H9 (cell line): ENCODE data around the gene PARD6B. TPM values are rescaled to one million over a fixed set of nuclear protein-coding genes. Genes with fewer than 3 reads are reported as not detected.
A peak's percentile ranks its signal among the peaks of the same experiment; 100 is the strongest.

Experiments
- DNase-seq: peaks from one replicate; pipeline ENCODE4 v3.0.0-alpha.2; 2017
- H2AFZ ChIP-seq: one replicate; pipeline ENCODE4 v1.6.1; 2013; ENCODE audit warnings: mild to moderate bottlenecking, low read length, control low read depth, moderate library complexity
- H2AK5ac ChIP-seq: 2 replicates; pipeline ENCODE4 v1.6.1; 2013; ENCODE audit warnings: low read length, control low read depth, mixed read lengths; ENCODE audit not compliant: insufficient read length
- H2BK120ac ChIP-seq: one replicate; pipeline ENCODE4 v1.6.1; 2013; ENCODE audit warnings: low read depth, mild to moderate bottlenecking, low read length, control low read depth, inconsistent platforms; ENCODE audit not compliant: poor library complexity, severe bottlenecking
- H2BK12ac ChIP-seq: 2 replicates; pipeline ENCODE4 v1.6.1; 2013; ENCODE audit warnings: low read length, control low read depth, mixed read lengths, low read depth; ENCODE audit not compliant: insufficient read length
- H2BK15ac ChIP-seq: 2 replicates; pipeline ENCODE4 v1.6.1; 2013; ENCODE audit warnings: low read depth, low read length, control low read depth
- H2BK20ac ChIP-seq: one replicate; pipeline ENCODE4 v1.6.1; 2013; ENCODE audit warnings: low read depth, mild to moderate bottlenecking, low read length, control low read depth, inconsistent platforms; ENCODE audit not compliant: poor library complexity, severe bottlenecking
- H2BK5ac ChIP-seq: 2 replicates; pipeline ENCODE4 v1.6.1; 2013; ENCODE audit warnings: low read length, control low read depth, mixed read lengths; ENCODE audit not compliant: insufficient read length
- H3K14ac ChIP-seq: 2 replicates; pipeline ENCODE4 v1.6.1; 2013; ENCODE audit warnings: low read length, control low read depth; ENCODE audit not compliant: insufficient read depth
- H3K18ac ChIP-seq: 2 replicates; pipeline ENCODE4 v1.6.1; 2013; ENCODE audit warnings: low read depth, mild to moderate bottlenecking, mixed read lengths, low read length, control low read depth; ENCODE audit not compliant: insufficient read length
- H3K23ac ChIP-seq: 2 replicates; pipeline ENCODE4 v1.6.1; 2013; ENCODE audit warnings: low read length, control low read depth, mixed read lengths, low read depth; ENCODE audit not compliant: insufficient read length
- H3K23me2 ChIP-seq: 2 replicates; pipeline ENCODE4 v1.6.1; 2013; ENCODE audit warnings: low read depth, mild to moderate bottlenecking, mixed read lengths, low read length, control low read depth; ENCODE audit not compliant: insufficient read length, poor library complexity, severe bottlenecking
- H3K27ac ChIP-seq: 2 replicates; pipeline ENCODE4 v1.5.1; 2013; ENCODE audit warnings: low read length, control low read depth, mixed read lengths, low read depth; ENCODE audit not compliant: insufficient read length
- H3K27me3 ChIP-seq: 2 replicates; pipeline ENCODE4 v1.6.1; 2013; ENCODE audit warnings: low read length, control low read depth, inconsistent platforms; ENCODE audit not compliant: insufficient read depth
- H3K4ac ChIP-seq: 2 replicates; pipeline ENCODE4 v1.6.1; 2013; ENCODE audit warnings: low read depth, mild to moderate bottlenecking, control low read depth, inconsistent platforms, low read length, moderate library complexity
- H3K4me1 ChIP-seq: 2 replicates; pipeline ENCODE4 v1.6.1; 2013; ENCODE audit warnings: low read length, control low read depth, inconsistent platforms; ENCODE audit not compliant: insufficient read depth
- H3K4me2 ChIP-seq: 2 replicates; pipeline ENCODE4 v1.6.1; 2013; ENCODE audit warnings: low read length, control low read depth, mixed read lengths; ENCODE audit not compliant: insufficient read length, insufficient read depth
- H3K56ac ChIP-seq: 2 replicates; pipeline ENCODE4 v1.6.1; 2013; ENCODE audit warnings: low read depth, mild to moderate bottlenecking, mixed read lengths, low read length, control low read depth; ENCODE audit not compliant: insufficient read length
- H3K79me1 ChIP-seq: 2 replicates; pipeline ENCODE4 v1.6.1; 2013; ENCODE audit warnings: low read depth, mild to moderate bottlenecking, moderate library complexity, low read length, control low read depth, inconsistent platforms; ENCODE audit not compliant: insufficient read depth, poor library complexity, severe bottlenecking
- H3K79me2 ChIP-seq: 2 replicates; pipeline ENCODE4 v1.6.1; 2013; ENCODE audit warnings: low read length, control low read depth, inconsistent platforms; ENCODE audit not compliant: insufficient read depth
- H3K9ac ChIP-seq: 2 replicates; pipeline ENCODE4 v1.6.1; 2013; ENCODE audit warnings: low read length, control low read depth, mixed read lengths; ENCODE audit not compliant: insufficient read length; ENCODE audit errors: extremely low read depth
- H3K9me3 ChIP-seq: one replicate; pipeline ENCODE4 v1.6.1; 2013; ENCODE audit warnings: low read depth, low read length, inconsistent platforms; ENCODE audit not compliant: control insufficient read depth
- H3T11ph ChIP-seq: one replicate; pipeline ENCODE4 v1.6.1; 2013; ENCODE audit warnings: mild to moderate bottlenecking, low read length, control low read depth, inconsistent platforms
- H4K20me1 ChIP-seq: one replicate; pipeline ENCODE4 v1.6.1; 2013; ENCODE audit not compliant: control insufficient read depth, insufficient read length, insufficient read depth
- H4K5ac ChIP-seq: 2 replicates; pipeline ENCODE4 v1.6.1; 2013; ENCODE audit warnings: low read depth, mild to moderate bottlenecking, mixed read lengths, low read length, control low read depth; ENCODE audit not compliant: insufficient read length
- H4K8ac ChIP-seq: replicated peaks from 2 replicates; pipeline ENCODE4 v1.6.1; 2013; ENCODE audit warnings: low read length, control low read depth, mixed read lengths, low read depth; ENCODE audit not compliant: insufficient read length
- H4K91ac ChIP-seq: 2 replicates; pipeline ENCODE4 v1.6.1; 2013; ENCODE audit warnings: low read depth, mild to moderate bottlenecking, moderate library complexity, mixed read lengths, low read length, control low read depth; ENCODE audit not compliant: insufficient read length
- H3K27ac Mint-ChIP-seq, 3 experiments: 2 replicates in 2 of 3; 3 replicates in 1 of 3; pipeline ENCODE4 v1.8.0; 2020 to 2021; ENCODE audit warnings: mixed read lengths in 3 of 3, mild to moderate bottlenecking in 1 of 3, moderate library complexity in 1 of 3
- H3K27me3 Mint-ChIP-seq: 2 replicates; pipeline ENCODE4 v1.8.0; 2021; ENCODE audit warnings: low read depth, mild to moderate bottlenecking, moderate library complexity, mixed read lengths
- H3K36me3 Mint-ChIP-seq, 3 experiments: 2 replicates in 2 of 3; 3 replicates in 1 of 3; pipeline ENCODE4 v1.8.0; 2020 to 2021; ENCODE audit warnings: low read depth in 3 of 3, mixed read lengths in 3 of 3; ENCODE audit not compliant: insufficient read depth in 1 of 3
- H3K4me1 Mint-ChIP-seq, 2 experiments: 2 replicates each; pipeline ENCODE4 v1.8.0; 2020; ENCODE audit warnings: mixed read lengths in 2 of 2
- H3K4me3 Mint-ChIP-seq, 2 experiments: 2 replicates in 1 of 2; 3 replicates in 1 of 2; pipeline ENCODE4 v1.8.0; 2020 to 2021; ENCODE audit warnings: mild to moderate bottlenecking in 2 of 2, mixed read lengths in 2 of 2, moderate library complexity in 1 of 2
- H3K9me3 Mint-ChIP-seq, 2 experiments: 2 replicates in 1 of 2; 3 replicates in 1 of 2; pipeline ENCODE4 v1.8.0; 2020; ENCODE audit warnings: mild to moderate bottlenecking in 2 of 2, mixed read lengths in 2 of 2, moderate library complexity in 1 of 2
- WGBS: extraction: QIAGEN DNeasy Blood & Tissue Kit; methylation state at CpG from one replicate; pipeline ENCODE4 v1.1.7; 2013; ENCODE audit warnings: missing lambda C conversion rate, low lambda C conversion rate, mixed read lengths; ENCODE audit not compliant: insufficient read length; ENCODE audit errors: extremely low coverage; 5-methylcytosine and 5-hydroxymethylcytosine counted together
- total RNA-seq: library from RNA; stranded (reverse); gene quantifications from 2 replicates; pipeline ENCODE4 v1.2.1, GENCODE V29; 2021
- TF ChIP-seq, protein P1 (sequence below): fragments of 200-600 bp; sonication (generic); conservative IDR thresholded peaks from 3 replicates; pipeline ENCODE4 v1.8.0; 2021; ENCODE audit warnings: antibody characterized with exemption, mild to moderate bottlenecking

The PARD6B gene
- total RNA-seq, 1 experiment from 2014 or later, result 27.4 TPM

DNA sequence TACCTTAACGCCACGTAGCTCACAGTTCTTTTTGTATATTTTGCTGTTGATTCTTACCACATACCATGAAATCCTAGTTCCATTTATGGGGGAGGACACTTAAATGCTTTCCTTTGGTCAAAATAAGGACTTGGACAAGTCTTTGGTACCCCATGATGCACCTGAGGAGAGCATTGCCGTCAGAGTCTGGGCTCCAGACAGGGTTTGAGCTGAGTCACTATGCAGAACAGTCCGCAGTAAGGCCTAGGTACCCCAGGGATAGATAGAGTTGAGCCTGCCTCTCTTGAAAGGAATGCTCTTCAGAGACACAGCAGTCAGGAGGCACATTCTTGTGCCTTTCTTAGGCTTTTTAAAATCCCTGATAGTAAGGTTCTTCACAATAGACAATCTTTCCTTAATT, 6.0 kb downstream of the PARD6B start:
- Histone ChIP-seq H3K56ac (no peak overlapping the region), H4K5ac (no peak overlapping the region), H3K23me2 (peaks cover 3% of the 10 kb centered on the region), H3K9ac (no peak overlapping the region), H3K9me3 (no peaks in the 10 kb centered on the region), H3K4ac (no peak overlapping the region), H2BK15ac (no peak overlapping the region), H4K8ac (no peak overlapping the region), H2BK20ac (no peak overlapping the region), H3K14ac (no peak overlapping the region), H3K18ac (no peak overlapping the region), H3K4me2 (no peak overlapping the region), H3K27ac (no peak overlapping the region), H3K79me1 (no peaks in the 10 kb centered on the region), H3K79me2 (peaks cover 10% of the 10 kb centered on the region; the same call in 1 of the 2 replicates), H2BK12ac (no peak overlapping the region), H2BK5ac (no peak overlapping the region), H4K91ac (no peak overlapping the region), H3T11ph (no peak overlapping the region), H2AK5ac (no peak overlapping the region), H3K4me1 (peaks cover 6% of the 10 kb centered on the region), H2AFZ (no peak overlapping the region), H2BK120ac (no peak overlapping the region), H3K27me3 (no peaks in the 10 kb centered on the region), H3K23ac (no peak overlapping the region), H4K20me1 (no peaks in the 10 kb centered on the region)
- Mint-ChIP-seq H3K36me3 (peaks cover 6 to 46% (median 44%) of the 10 kb centered on the region in 3 experiments), H3K4me3 (peak overlapping the region in 1 of 2 experiments; percentile 37; a peak in 1 of 5 replicates), H3K27ac (peak overlapping the region; percentile 78 to 94 (median 85)), H3K27me3 (no peaks in the 10 kb centered on the region), H3K4me1 (peaks cover 52 to 65% of the 10 kb centered on the region in 2 experiments), H3K9me3 (no peaks in the 10 kb centered on the region)
- DNase-seq, result peak; percentile 73
- no CpG with 5 or more reads among the region's 4 CpGs for WGBS
- TF ChIP-seq, protein P1, sequence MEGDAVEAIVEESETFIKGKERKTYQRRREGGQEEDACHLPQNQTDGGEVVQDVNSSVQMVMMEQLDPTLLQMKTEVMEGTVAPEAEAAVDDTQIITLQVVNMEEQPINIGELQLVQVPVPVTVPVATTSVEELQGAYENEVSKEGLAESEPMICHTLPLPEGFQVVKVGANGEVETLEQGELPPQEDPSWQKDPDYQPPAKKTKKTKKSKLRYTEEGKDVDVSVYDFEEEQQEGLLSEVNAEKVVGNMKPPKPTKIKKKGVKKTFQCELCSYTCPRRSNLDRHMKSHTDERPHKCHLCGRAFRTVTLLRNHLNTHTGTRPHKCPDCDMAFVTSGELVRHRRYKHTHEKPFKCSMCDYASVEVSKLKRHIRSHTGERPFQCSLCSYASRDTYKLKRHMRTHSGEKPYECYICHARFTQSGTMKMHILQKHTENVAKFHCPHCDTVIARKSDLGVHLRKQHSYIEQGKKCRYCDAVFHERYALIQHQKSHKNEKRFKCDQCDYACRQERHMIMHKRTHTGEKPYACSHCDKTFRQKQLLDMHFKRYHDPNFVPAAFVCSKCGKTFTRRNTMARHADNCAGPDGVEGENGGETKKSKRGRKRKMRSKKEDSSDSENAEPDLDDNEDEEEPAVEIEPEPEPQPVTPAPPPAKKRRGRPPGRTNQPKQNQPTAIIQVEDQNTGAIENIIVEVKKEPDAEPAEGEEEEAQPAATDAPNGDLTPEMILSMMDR, result no peak
